Measurements from ENCODE around the gene CA5A. TPM values are rescaled to one million over a fixed set of nuclear protein-coding genes. Genes with fewer than 3 reads are reported as not detected.

The CA5A gene
- total and polyA plus RNA-seq, 2 of the 13 experiments (the other 11 are each of a cell fraction or from before 2014, with no cell fraction given): 66.8 to 106 TPM

DNA sequence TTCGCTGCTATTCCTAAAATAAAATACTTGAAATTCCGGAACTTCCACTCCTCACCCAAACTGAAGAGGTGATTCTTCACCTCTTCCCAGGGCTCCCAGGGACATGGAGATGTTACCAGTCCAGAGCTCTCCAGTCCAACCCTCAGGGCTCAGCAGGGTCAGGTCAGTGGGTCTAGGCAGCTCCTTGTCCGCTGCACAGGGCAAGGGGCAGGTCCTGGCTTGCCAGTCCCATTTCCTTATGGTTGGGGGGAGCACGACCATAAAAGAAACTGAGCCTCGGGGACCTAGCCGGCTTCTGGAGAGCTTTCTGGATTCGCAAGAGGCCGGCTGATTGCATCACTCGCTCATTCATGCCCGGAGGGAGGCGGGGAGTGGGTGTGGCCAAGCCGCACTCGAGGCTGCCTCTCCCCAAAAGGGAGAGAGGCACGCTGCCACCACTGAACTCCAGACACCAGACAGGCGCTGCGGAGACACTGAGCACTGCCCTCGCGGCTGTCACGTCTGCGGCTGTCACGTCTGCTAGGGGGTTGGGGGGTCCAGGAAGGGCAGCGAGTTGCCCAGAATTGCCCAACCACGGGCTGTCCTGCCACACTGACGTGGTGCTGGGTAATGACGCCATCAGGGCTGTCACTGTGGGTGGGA is 82.8 kb downstream of the CA5A start (continued):
- peak; percentile 63; the same call in 1 of the 2 replicates for TF ChIP-seq ZZZ3 (CRISPR knock-in tag; IDR thresholded peaks at IDR 0.05; ENCODE audit: borderline replicate concordance)
- TF ChIP-seq, protein P1, sequence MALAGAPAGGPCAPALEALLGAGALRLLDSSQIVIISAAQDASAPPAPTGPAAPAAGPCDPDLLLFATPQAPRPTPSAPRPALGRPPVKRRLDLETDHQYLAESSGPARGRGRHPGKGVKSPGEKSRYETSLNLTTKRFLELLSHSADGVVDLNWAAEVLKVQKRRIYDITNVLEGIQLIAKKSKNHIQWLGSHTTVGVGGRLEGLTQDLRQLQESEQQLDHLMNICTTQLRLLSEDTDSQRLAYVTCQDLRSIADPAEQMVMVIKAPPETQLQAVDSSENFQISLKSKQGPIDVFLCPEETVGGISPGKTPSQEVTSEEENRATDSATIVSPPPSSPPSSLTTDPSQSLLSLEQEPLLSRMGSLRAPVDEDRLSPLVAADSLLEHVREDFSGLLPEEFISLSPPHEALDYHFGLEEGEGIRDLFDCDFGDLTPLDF (CRISPR knock-in tag; IDR thresholded peaks at IDR 0.05): no peak
- no peak for TF ChIP-seq ZBTB20 (CRISPR knock-in tag; IDR thresholded peaks at IDR 0.05; ENCODE audit: borderline replicate concordance, low read depth)
- TF ChIP-seq ZNF605 (CRISPR knock-in tag; IDR thresholded peaks at IDR 0.05): peak; percentile 81; the same call in 1 of the 2 replicates
- TF ChIP-seq, protein P2, sequence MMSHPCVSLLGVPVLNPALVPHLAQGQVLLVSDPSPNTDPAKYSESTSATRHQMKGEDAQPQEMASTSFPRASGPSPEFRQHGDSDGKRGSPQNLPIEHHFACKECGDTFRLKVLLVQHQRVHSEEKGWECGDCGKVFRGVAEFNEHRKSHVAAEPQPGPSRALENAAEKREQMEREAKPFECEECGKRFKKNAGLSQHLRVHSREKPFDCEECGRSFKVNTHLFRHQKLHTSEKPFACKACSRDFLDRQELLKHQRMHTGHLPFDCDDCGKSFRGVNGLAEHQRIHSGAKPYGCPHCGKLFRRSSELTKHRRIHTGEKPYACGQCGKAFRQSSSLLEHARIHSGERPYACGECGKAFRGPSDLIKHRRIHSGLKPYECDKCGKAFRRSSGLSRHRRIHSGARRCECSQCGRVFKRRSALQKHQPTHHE (CRISPR knock-in tag; IDR thresholded peaks at IDR 0.05; ENCODE audit: borderline replicate concordance): peak; percentile 95; the same call in 1 of the 2 replicates
- no peak for TF ChIP-seq ZNF282 (IDR thresholded peaks at IDR 0.05; ENCODE audit: partially characterized antibody)
- TF ChIP-seq, protein P3, sequence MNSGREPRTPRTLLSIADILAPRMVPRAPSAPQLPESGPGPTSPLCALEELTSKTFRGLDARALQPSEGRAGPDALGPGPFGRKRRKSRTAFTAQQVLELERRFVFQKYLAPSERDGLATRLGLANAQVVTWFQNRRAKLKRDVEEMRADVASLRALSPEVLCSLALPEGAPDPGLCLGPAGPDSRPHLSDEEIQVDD (CRISPR knock-in tag; IDR thresholded peaks at IDR 0.05; ENCODE audit: borderline replicate concordance): peak; percentile 67; the same call in 1 of the 2 replicates
- TF ChIP-seq, protein P4, sequence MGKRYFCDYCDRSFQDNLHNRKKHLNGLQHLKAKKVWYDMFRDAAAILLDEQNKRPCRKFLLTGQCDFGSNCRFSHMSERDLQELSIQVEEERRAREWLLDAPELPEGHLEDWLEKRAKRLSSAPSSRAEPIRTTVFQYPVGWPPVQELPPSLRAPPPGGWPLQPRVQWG (CRISPR knock-in tag; IDR thresholded peaks at IDR 0.05; ENCODE audit: borderline replicate concordance, low read depth): no peak
- peak; percentile 63; the same call in 1 of the 2 replicates for TF ChIP-seq PHF21A (CRISPR knock-in tag; IDR thresholded peaks at IDR 0.05)
- TF ChIP-seq EZH2 (conservative IDR thresholded peaks at IDR 0.05; ENCODE audit: low read depth, low read length): no peak
- TF ChIP-seq KDM1A (CRISPR knock-in tag; IDR thresholded peaks at IDR 0.05): 0 out of 2 replicates have a peak, but pooled peaks have one; percentile 11
- TF ChIP-seq ZFP90 (CRISPR knock-in tag; IDR thresholded peaks at IDR 0.05; ENCODE audit: borderline replicate concordance): no peak
- TF ChIP-seq NRL (CRISPR knock-in tag; IDR thresholded peaks at IDR 0.05; ENCODE audit: borderline replicate concordance): peak; percentile 42; the same call in 1 of the 2 replicates
- peak; percentile 12 to 63; a peak in 3 of 4 replicates for TF ChIP-seq EP300 (IDR thresholded peaks at IDR 0.05; ENCODE audit: low read depth in 2 of 2, low read length in 2 of 2)
- peak; percentile 60; the same call in 1 of the 2 replicates for TF ChIP-seq EP300 (CRISPR knock-in tag; IDR thresholded peaks at IDR 0.05; ENCODE audit: borderline replicate concordance)
- TF ChIP-seq ELF4 (CRISPR knock-in tag; IDR thresholded peaks at IDR 0.05; ENCODE audit: borderline replicate concordance): no peak
- TF ChIP-seq, protein P5, sequence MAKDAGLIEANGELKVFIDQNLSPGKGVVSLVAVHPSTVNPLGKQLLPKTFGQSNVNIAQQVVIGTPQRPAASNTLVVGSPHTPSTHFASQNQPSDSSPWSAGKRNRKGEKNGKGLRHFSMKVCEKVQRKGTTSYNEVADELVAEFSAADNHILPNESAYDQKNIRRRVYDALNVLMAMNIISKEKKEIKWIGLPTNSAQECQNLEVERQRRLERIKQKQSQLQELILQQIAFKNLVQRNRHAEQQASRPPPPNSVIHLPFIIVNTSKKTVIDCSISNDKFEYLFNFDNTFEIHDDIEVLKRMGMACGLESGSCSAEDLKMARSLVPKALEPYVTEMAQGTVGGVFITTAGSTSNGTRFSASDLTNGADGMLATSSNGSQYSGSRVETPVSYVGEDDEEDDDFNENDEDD (CRISPR knock-in tag; IDR thresholded peaks at IDR 0.05; ENCODE audit: borderline replicate concordance): peak; percentile 79
- no peak for TF ChIP-seq TRIM24 (CRISPR knock-in tag; IDR thresholded peaks at IDR 0.05)
- TF ChIP-seq FOXO1 (CRISPR knock-in tag; IDR thresholded peaks at IDR 0.05): peak; percentile 76
- TF ChIP-seq, protein P6, sequence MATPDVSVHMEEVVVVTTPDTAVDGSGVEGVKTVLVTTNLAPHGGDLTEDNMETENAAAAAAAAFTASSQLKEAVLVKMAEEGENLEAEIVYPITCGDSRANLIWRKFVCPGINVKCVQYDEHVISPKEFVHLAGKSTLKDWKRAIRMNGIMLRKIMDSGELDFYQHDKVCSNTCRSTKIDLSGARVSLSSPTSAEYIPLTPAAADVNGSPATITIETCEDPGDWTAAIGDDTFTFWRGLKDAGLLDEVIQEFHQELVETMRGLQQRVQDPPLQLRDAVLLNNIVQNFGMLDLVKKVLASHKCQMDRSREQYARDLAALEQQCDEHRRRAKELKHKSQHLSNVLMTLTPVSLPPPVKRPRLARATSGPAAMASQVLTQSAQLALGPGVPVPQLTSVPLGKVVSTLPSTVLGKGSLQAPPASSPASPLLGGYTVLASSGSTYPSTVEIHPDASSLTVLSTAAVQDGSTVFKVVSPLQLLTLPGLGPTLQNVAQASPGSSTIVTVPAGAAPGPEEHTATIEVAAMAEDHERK (CRISPR knock-in tag; IDR thresholded peaks at IDR 0.05; ENCODE audit: low read depth): no peak
- TF ChIP-seq GATAD2A (CRISPR knock-in tag; IDR thresholded peaks at IDR 0.05): peak; percentile 84
- 0 out of 2 replicates have a peak, but pooled peaks have one; percentile 61 for TF ChIP-seq ZNF776 (CRISPR knock-in tag; IDR thresholded peaks at IDR 0.05)
- TF ChIP-seq SP4 (CRISPR knock-in tag; IDR thresholded peaks at IDR 0.05): peak; percentile 76
- TF ChIP-seq ZNF782 (CRISPR knock-in tag; IDR thresholded peaks at IDR 0.05; ENCODE audit: borderline replicate concordance): 0 out of 2 replicates have a peak, but pooled peaks have one; percentile 32
